Suprapubic skin (tissue), 4 donors: ENCODE measurements around the gene TGM1. TPM values are rescaled to one million over a fixed set of nuclear protein-coding genes. Genes with fewer than 3 reads are reported as not detected.
"Not testable (repeated sequence)": the region's sequence is repeated elsewhere in the genome, so short reads cannot be mapped to it uniquely, and the experiment has no call there.

Source experiments
- DNase-seq, 2 donors: peaks; one replicate each; pipeline ENCODE4 v3.0.0-alpha.2; 2019; ENCODE audit warnings: low spot score in 2 of 2
- H3K27ac ChIP-seq: fragments of 200-600 bp; sonication (generic); one replicate; pipeline ENCODE4 v1.5.1; 2019
- H3K27me3 ChIP-seq: fragments of 200-600 bp; sonication (generic); one replicate; pipeline ENCODE4 v1.5.1; 2019
- H3K36me3 ChIP-seq: fragments of 200-600 bp; sonication (generic); one replicate; pipeline ENCODE4 v1.5.1; 2019
- H3K4me1 ChIP-seq: fragments of 200-600 bp; sonication (generic); one replicate; pipeline ENCODE4 v1.5.1; 2019
- H3K4me3 ChIP-seq: fragments of 200-600 bp; sonication (generic); one replicate; pipeline ENCODE4 v1.5.1; 2019; ENCODE audit warnings: mild to moderate bottlenecking
- H3K9me3 ChIP-seq: fragments of 200-600 bp; sonication (generic); one replicate; pipeline ENCODE4 v1.5.1; 2019
- CTCF ChIP-seq, 2 donors: fragments of 200-600 bp in 1 of 2; fragments of 450-650 bp in 1 of 2; sonication (generic) in 1 of 2; IDR thresholded peaks; one replicate each; pipeline ENCODE4 v1.5.1; 2016 to 2019; ENCODE audit warnings: antibody characterized with exemption in 2 of 2, mild to moderate bottlenecking in 1 of 2, moderate library complexity in 1 of 2
- EP300 ChIP-seq: sonication (generic); formaldehyde crosslinking; IDR thresholded peaks from one replicate; pipeline ENCODE4 v1.6.1; 2017; ENCODE audit warnings: antibody characterized with exemption
- POLR2A ChIP-seq, 2 donors: fragments of 450-650 bp; IDR thresholded peaks; one replicate each; pipeline ENCODE4 v1.6.1; 2017; ENCODE audit warnings: antibody characterized with exemption in 2 of 2, mild to moderate bottlenecking in 2 of 2, moderate library complexity in 2 of 2
- POLR2AphosphoS5 ChIP-seq, 3 donors: sonication (generic); formaldehyde crosslinking; IDR thresholded peaks; one replicate each; pipeline ENCODE4 v1.6.1; 2017; ENCODE audit warnings: antibody characterized with exemption in 3 of 3
- WGBS: methylation state at CpG from one replicate; pipeline ENCODE4 v1.1.5; 2018; 5-methylcytosine and 5-hydroxymethylcytosine counted together
- total RNA-seq, 4 donors: library from RNA; depleted of rRNA; stranded (reverse); fragments of >200 nt; gene quantifications; one replicate each; pipeline ENCODE4 v1.1.0, GENCODE V29; 2016

Gene TGM1
- total RNA-seq, 4 donors from 2014 or later = 127 to 144 (median 130) TPM

GRCh38 chr14:24232121-24232644 is 30.8 kb downstream of the TGM1 start, which contains the start of gene NEDD8:
Gene NEDD8 (minus strand): TSS chr14:24232367. CDS start chr14:24232267, 100 bp downstream.
- TF ChIP-seq POLR2AphosphoS5 (IDR thresholded peaks at IDR 0.05) = peak in 1 of 3 donors; percentile 24
- TF ChIP-seq POLR2A (IDR thresholded peaks at IDR 0.05) = peak in 1 of 2 donors; percentile 27
- TF ChIP-seq EP300 = no peak
- no peak for TF ChIP-seq CTCF (IDR thresholded peaks at IDR 0.05)
- 0% methylated on average over 17 of the region's 30 CpGs for WGBS

GRCh38 chr14:24231263-24232120 is 31.5 kb downstream of the TGM1 start:
- Histone ChIP-seq H3K27ac (peak overlapping the region; percentile 87), H3K4me3 (peak overlapping the region; percentile 79), H3K27me3 (no peaks in the 10 kb centered on the region), H3K9me3 (no peaks in the 10 kb centered on the region), H3K4me1 (peaks cover 39% of the 10 kb centered on the region), H3K36me3 (peaks cover 14% of the 10 kb centered on the region)
- WGBS = 12% methylated on average over 17 of the region's 23 CpGs
- DNase-seq = peak in 1 of 2 donors; percentile 72
- TF ChIP-seq POLR2A (IDR thresholded peaks at IDR 0.05) (no peak), CTCF (IDR thresholded peaks at IDR 0.05) (no peak), POLR2AphosphoS5 (IDR thresholded peaks at IDR 0.05) (no peak), EP300 (no peak)

More at GRCh38 chr14:24232121-24232644, 30.8 kb downstream of the TGM1 start, which contains the start of gene NEDD8:
- Histone ChIP-seq H3K27me3 (no peaks in the 10 kb centered on the region), H3K4me1 (peaks cover 42% of the 10 kb centered on the region), H3K4me3 (peak within 1 kb of the TSS; percentile 79), H3K36me3 (peaks cover 21% of the 10 kb centered on the region), H3K27ac (peak within 1 kb of the TSS; percentile 87), H3K9me3 (no peaks in the 10 kb centered on the region)
- peak; percentile 98 for DNase-seq

GRCh38 chr14:24228902-24229301 is 34.1 kb downstream of the TGM1 start:
- WGBS = 90% methylated on average over 1 of the region's 1 CpG
- Histone ChIP-seq H3K27me3 (no peaks in the 10 kb centered on the region), H3K4me3 (no peak overlapping the region), H3K9me3 (no peaks in the 10 kb centered on the region), H3K4me1 (peaks cover 25% of the 10 kb centered on the region), H3K36me3 (peaks cover 4% of the 10 kb centered on the region), H3K27ac (no peak overlapping the region)
- TF ChIP-seq CTCF (IDR thresholded peaks at IDR 0.05) (no peak), POLR2A (IDR thresholded peaks at IDR 0.05) (no peak)
- no peak for DNase-seq

- TF ChIP-seq POLR2A (IDR thresholded peaks at IDR 0.05) (no peak), EP300 (no peak), CTCF (IDR thresholded peaks at IDR 0.05) (no peak), POLR2AphosphoS5 (IDR thresholded peaks at IDR 0.05) (no peak)
- Histone ChIP-seq H3K4me1 (peaks cover 11% of the 10 kb centered on the region), H3K27me3 (no peaks in the 10 kb centered on the region), H3K27ac (no peak overlapping the region), H3K9me3 (no peaks in the 10 kb centered on the region), H3K36me3 (peaks cover 4% of the 10 kb centered on the region), H3K4me3 (no peak overlapping the region)
- no peak for DNase-seq
- 64% methylated on average over 1 of the region's 1 CpG for WGBS
These were observed 36.5 kb downstream of the TGM1 start for GRCh38 chr14:24226473-24226872.

- TF ChIP-seq POLR2A (IDR thresholded peaks at IDR 0.05) = no peak
- no peak for TF ChIP-seq EP300
- WGBS = 79% methylated on average over 7 of the region's 7 CpGs
- no peaks in the 10 kb centered on the region for H3K9me3 ChIP-seq
- H3K4me1 ChIP-seq = no peaks in the 10 kb centered on the region
- H3K27me3 ChIP-seq = no peaks in the 10 kb centered on the region
- H3K27ac ChIP-seq = no peak overlapping the region
- H3K4me3 ChIP-seq = no peak overlapping the region
- no peak for DNase-seq
- H3K36me3 ChIP-seq = peaks cover 4% of the 10 kb centered on the region
These were observed 38.3 kb downstream of the TGM1 start for GRCh38 chr14:24224618-24225071.

- not testable (repeated sequence) for H3K4me3 ChIP-seq, H3K27me3 ChIP-seq, H3K9me3 ChIP-seq, H3K27ac ChIP-seq, H3K36me3 ChIP-seq, H3K4me1 ChIP-seq
- WGBS = over 99% methylated on average over 4 of the region's 4 CpGs
- DNase-seq = peak in 1 of 2 donors; percentile 11
These were observed 40.0 kb downstream of the TGM1 start for GRCh38 chr14:24222987-24223386.
